ENCODE results near the gene NASP. TPM values are rescaled to one million over a fixed set of nuclear protein-coding genes. Genes with fewer than 3 reads are reported as not detected.

Gene NASP
- total and polyA plus RNA-seq, 2 donors (not counting 3 experiments of a cell fraction or from before 2014, with no cell fraction given): 101 to 149 TPM

GRCh38 chr1:45608175-45609156 is 24.6 kb downstream of the NASP start:
- TF ChIP-seq JUN (IDR thresholded peaks at IDR 0.05; ENCODE audit: borderline replicate concordance, insufficient read depth, insufficient read length, low read depth) (peak; percentile 32), POLR2AphosphoS5 (IDR thresholded peaks at IDR 0.05; ENCODE audit: insufficient read depth, low read depth, low read length) (no peak), GATA2 (IDR thresholded peaks at IDR 0.05; ENCODE audit: insufficient read depth, insufficient read length, low read depth, low read length) (no peak), MYC (IDR thresholded peaks at IDR 0.05; ENCODE audit: low read depth, low read length) (no peak)

More at GRCh38 chr1:45608175-45609156, 24.6 kb downstream of the NASP start:
- dilution Hi-C loops (cut with MboI; ENCODE audit: extremely low pct_ligation_motif_present, low sequenced_read_pairs) (no loop called here), intact Hi-C loops (cut with micrococcal nuclease) (loop anchor here (1.0 to 2.0 kb wide), 2 partner anchors 14 to 24 kb away; partner anchors contain the start of gene NASP)
- Histone ChIP-seq H4K20me1 (replicated peaks; ENCODE audit: control insufficient read depth, extremely low read depth, insufficient read depth, low read length) (no peaks in the 10 kb centered on the region), H3K4me3 (replicated peaks in 1 of 3; ENCODE audit: insufficient read depth in 1 of 3, low read depth in 1 of 3, low read length in 3 of 3) (no peak overlapping the region), H3K9ac (replicated peaks; ENCODE audit: extremely low read depth, insufficient read depth, low read length) (peak overlapping the region; percentile 60), H3K9me1 (replicated peaks; ENCODE audit: control insufficient read depth, extremely low read depth, insufficient read depth, low read length) (no peaks in the 10 kb centered on the region), H3K9me3 (replicated peaks; ENCODE audit: control insufficient read depth, insufficient read depth, low read length) (no peaks in the 10 kb centered on the region), H3K27ac (ENCODE audit: insufficient read depth, low read depth, low read length) (peak overlapping the region; percentile 52), H3K27me3 (ENCODE audit: control insufficient read depth in 2 of 2, insufficient read depth in 2 of 2, low read length in 2 of 2) (no peaks in the 10 kb centered on the region), H3K4me1 (ENCODE audit: control insufficient read depth, extremely low read depth, insufficient read depth, low read length) (peaks cover 28% of the 10 kb centered on the region), H3K4me2 (ENCODE audit: insufficient read depth, low read length) (peak overlapping the region; percentile 67), H2AFZ (ENCODE audit: low read depth, low read length) (no peak overlapping the region), H3K79me2 (ENCODE audit: control insufficient read depth, insufficient read depth, low read length) (peaks cover 4% of the 10 kb centered on the region), H3K36me3 (ENCODE audit: control insufficient read depth in 2 of 2, extremely low read depth in 1 of 2, insufficient read depth in 2 of 2, low read length in 2 of 2) (peaks cover 2 to 5% of the 10 kb centered on the region in 2 experiments)
- ChIA-PET POLR2A (interaction anchor here (1.2 to 1.4 kb wide), 2 partner anchors 24 to 86 kb away, joined by 3 to 7 read pairs; partner anchors contain the start of gene PRDX1), CTCF (interaction anchor here (1.0 to 1.8 kb wide), 3 partner anchors 24 to 207 kb away, joined by 3 to 6 read pairs (median 3); partner anchors contain the start of gene NASP)
- peak; percentile 85 for DNase-seq (ENCODE audit: low read depth, low spot score)
- peak; percentile 63 for FAIRE-seq
- no TSS peak for BruUV-seq (replicated peaks)

All from endothelial cell of umbilical vein (primary cell).